HG03025 (cell line): ENCODE data around the gene SERTAD3.
"Not testable (repeated sequence)": the region's sequence is repeated elsewhere in the genome, so short reads cannot be mapped to it uniquely, and the experiment has no call there.

Experiments
- ATAC-seq: cut with Tn5 transposase; IDR thresholded peaks from one replicate; pipeline ENCODE4 v1.9.1; 2021; ENCODE audit warnings: mild to moderate bottlenecking, moderate library complexity; ENCODE audit not compliant: unreplicated experiment, low FRiP score

The SERTAD3 gene

DNA sequence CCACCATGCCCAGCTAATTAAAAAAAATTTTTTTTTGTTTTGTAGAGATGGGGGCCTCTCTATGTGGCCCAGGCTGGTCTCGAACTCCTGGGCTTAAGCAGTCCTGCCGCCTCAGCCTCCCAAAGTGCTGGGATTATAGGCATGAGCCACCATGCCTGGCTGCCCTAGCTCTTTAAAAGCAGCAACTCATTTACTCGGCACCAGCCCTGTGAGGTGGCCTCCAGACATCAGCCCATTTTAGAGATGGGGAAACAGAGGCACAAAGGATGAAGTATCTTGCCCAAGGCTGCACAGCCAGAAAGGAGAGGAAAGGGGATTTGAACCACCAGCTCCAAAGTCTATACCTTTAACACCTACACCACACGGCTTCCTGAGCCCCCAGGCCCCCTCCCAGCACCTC, 31.3 kb downstream of the SERTAD3 start:
- no peak for ATAC-seq

DNA sequence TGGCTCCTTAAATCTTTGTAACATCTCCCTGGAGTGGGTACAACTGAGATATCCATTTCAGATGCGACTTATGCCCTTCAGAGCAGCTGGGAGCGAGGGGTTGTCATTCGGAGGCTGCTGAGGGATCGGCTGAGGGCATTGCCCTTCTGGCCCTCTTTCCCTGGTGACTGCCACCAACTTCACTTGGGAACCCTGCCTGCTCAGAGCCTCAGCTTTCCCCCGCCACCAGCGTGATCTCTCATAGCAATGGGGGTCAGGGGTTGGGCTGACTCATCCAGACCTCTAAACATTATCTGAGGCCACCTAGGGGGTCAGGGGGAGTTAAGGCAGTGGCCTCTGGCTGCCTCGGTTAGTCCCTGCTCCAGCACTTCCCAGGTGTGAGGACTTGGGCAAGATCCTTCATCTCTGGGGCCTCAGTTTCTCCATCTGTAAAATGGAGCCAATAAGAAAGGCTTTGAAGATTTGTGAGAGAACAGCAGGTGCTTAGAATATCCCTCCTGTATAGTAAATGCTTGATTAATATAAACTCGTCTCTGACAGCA, 32.1 kb downstream of the SERTAD3 start:
- no peak for ATAC-seq

DNA sequence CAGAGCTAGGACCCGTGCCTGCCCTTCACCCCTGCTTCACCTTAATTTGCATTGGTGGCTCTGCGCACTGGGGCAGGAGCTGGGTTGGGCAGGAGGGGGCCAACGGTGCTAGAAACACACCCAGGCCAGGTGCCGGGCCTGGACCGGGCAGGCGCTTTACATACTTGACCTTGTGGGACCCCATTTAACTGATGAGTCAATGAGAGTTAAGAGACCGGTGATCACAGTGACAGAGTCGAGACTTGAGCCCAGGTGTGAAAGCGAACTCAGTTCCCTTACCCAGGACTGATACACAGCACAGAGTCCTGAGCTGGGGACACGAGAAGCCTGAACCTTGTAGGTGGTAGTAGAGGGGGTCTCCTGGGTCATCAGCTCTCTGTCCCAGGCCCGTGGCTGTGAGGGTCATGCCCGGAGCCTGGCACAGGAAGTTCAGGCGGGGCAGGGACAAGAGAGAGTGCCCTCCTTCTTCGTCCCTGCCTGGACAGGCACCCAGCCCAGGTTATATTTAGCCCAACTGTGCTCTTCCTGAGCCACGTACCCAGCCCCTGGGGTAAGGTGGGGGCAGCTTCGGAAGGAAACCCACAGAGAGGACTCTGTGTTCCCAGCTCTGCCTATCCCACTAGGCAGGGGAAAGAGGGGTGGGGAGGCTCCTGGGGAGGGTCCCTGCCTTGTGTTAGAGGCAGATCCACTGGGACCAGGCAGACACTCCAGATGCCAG, 32.9 kb downstream of the SERTAD3 start:
- no peak for ATAC-seq

DNA sequence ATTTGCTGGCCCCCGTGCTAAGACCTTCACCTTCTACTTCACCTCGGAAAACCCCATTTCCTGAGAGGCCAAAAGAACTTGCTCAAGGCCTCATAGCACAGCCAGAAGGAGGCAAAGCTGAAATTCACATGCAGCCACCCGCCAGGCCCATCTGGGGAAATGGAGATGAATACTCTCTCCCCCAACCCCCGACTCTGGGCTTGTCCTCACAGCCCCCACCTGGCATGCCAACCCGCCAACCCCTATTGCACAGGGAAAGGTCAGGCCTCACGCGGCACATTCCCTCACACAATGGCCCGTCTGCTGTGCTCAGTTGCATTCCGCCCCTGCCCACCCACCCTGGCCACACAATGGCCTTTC, 34.1 kb downstream of the SERTAD3 start:
- ATAC-seq: no peak

DNA sequence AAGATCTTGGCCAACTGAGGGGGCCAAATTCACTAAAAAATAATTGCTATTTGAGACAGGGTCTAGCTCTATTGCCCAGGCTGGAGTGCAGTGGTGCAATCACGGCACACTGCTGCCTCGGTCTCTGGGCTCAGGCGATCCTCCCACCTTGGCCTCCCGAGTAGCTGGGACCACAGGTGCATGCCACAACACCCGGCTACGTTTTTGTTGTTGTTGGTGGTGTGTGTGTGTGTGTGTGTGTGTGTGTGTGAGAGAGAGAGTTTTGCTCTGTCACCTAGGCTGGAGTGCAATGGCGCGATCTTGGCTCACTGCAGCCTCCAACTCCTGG, 35.6 kb downstream of the SERTAD3 start:
- ATAC-seq: not testable (repeated sequence)

DNA sequence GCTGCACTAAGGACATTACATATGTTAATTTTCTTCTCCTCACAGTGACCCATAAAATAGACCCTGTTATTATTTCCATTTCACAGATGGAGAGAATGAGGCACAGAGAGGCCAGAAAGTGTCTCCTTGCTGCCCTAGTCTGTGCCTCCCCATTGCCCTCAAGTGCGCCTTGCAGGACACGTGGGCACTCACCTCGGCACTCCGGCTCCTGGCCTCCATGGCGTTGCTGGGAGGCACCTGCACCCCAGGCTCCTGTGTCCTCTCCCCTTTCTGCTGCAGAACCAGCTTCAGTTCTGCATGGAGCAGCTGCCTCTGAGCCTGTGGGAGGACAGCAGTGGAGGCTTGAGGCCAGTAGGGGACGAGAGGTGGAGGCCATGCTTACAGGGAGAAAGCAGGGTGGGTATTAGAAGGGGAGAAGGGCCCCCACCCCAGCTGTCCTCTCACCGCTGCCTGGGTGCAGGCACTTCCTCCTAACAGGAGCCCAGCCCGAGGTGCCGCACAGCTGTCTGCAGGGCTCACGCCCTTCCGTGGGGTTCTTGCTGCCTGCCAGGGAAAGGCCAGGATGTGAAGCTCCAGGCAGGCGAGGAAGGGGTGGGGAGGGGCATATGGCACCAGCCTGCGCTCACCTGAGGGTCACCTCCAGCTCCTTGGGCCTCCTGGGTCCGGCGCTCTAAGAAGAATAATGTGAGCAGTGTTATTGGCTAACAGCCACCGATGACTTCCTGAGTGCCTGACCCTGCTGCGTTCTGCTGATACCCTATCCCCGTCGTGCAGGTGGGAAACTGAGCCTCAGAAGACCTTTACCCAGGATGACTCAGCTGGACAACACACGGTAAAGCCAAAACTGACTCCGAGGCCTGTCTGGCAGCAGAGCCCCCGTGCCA, 36.2 kb downstream of the SERTAD3 start:
- ATAC-seq: no peak

DNA sequence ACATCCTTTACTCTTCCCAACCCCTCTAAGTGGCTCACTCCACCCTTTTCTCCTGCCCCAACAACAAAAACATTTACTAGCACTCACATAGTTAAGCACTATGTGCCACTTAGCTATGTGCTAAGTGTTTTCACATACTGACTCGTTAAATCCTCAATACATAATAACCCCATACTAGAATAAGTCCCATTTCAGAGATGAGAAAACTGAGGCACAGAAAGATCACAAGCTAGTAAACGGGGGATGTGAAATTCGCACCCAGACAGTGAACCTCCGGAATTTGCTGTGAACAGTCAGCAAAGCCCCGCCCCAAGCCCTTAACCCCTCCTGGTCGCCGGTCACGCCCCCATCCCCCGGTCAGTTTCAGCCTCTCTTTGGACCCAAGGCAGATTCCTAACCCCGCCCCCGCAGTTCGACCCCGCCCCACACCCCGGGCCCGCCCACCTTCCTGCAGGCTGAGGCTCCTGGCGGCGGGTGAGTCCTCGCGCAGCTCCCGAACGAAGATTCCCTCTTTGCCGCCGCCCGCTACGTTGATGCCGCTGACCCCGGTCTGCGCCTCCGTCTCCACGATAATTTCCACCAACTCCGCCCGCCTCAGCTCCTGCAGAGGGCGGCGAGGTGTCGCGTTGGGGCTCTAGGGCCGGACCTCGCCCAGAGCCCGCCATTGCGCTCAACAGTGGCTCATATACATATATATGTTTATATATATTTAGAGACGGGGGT, 40.7 kb downstream of the SERTAD3 start:
- no peak for ATAC-seq

DNA sequence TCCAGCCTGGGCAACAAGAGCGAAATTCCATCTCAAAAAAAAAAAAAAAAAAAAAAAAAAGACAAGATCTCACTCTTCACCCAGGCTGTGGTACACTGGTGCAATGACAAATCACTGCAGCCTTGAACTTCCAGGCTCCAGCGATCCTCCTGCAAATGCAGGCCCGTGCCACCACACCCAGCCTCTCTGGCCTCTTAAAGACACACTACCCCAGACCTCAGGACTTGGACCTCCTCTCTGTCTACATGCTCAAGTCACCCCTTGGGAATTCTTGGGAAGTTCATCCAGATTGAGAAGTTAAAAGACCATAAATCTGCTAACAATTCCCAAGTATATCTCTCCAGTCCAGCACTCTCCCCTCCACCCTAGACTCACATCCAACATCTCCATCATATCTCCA, 43.6 kb downstream of the SERTAD3 start:
- no peak for ATAC-seq

DNA sequence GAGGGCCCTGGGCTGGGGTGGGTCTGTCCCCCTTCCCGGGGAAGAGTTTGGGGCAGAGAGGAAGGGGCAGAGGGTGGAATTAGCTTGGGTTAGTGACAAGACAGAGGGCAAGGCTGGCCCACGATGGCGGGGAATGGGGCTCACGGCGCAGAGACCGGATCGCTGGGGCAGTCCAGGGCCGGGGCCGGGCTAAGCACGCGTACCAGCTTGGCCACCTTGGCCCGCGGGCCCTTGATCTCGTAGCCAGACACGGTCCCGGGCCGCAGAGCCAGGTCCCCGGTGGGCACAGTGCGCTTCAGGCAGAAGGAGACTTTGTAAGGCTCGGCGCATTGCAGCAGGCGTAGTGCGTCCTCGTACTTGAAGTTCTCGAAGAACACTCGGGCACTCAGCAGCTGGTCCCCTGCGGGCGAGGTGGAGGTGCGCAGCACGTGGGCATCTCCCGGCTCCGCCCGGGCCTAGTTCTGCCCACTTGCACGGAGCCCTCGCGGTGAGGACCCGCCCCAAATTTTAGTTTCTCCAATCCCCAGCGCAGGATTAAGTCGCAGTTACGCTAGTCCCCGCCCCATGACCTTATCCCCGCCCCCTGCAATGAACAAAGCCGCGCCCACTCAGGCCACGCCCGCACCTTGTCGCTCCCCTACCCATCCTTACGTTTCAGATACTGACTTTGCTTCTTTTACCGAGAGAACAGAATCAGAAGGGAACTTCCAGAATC, 45.6 kb downstream of the SERTAD3 start:
- ATAC-seq: no peak

DNA sequence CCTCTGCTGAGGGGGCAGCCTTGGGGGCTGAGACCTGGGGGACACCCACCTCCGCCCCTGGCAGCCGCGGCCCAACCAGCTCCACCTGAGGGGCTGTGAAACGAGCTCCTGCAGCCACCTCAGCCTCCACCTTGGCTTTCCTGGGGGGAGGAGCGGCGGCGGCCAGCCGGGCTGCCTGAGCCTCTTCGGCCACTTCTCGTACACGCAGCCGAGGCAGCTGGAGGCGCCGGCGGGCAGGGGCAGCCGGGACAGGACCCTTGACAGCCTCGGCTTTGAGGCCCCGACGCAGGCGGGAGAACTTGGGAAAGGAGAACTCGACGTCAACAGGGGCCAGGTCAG, 46.6 kb downstream of the SERTAD3 start:
- ATAC-seq: no peak

DNA sequence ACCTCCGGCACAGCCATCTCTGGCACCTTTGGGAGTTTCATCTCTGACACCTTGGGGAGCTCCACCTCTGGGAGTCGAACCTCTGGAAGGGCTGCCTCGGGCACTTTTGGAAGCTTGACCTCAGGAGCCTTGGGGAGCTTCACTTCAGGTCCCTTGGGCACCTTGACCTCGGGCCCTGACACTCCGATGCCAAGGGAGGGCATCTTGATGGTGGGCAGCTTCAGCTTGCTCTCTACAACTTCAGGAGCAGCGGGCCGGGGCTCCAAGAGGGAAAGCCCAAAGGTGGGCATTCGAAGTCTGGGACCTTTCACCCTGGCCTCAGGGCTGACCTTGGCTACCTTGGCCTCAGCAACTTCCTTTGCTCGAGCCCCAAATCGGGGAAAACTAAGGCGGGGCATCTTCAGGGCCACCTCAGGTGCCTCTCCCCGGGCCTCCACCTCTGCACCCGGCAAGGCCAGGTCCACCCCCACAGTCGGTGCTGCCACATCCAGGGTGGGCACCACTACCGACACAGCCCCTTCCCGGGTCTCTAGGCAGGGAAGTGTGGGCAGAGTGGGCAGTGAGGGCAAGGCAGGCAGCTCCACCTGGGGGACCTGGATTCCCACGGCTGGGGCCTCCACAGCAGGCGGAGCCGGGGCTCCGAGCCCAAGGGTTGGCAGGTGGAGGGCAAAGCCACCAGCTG, 47.1 kb downstream of the SERTAD3 start:
- no peak for ATAC-seq

DNA sequence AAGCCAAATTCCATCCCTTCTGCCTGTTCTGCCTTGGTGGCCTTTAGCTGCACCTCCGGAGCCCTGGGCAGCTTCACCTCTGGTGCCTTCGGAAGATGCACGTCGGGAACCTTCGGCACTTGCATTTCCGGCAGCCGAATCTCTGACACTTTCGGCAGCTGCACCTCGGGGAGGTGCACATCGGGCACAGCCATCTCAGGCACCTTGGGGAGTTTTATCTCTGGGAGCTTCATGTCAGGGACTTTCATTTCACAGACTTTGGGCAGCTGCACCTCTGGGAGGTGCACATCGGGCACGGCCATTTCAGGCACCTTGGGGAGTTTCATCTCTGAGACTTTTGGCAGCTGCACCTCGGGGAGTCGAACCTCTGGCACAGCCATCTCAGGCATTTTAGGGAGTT, 48.2 kb downstream of the SERTAD3 start:
- ATAC-seq: no peak

DNA sequence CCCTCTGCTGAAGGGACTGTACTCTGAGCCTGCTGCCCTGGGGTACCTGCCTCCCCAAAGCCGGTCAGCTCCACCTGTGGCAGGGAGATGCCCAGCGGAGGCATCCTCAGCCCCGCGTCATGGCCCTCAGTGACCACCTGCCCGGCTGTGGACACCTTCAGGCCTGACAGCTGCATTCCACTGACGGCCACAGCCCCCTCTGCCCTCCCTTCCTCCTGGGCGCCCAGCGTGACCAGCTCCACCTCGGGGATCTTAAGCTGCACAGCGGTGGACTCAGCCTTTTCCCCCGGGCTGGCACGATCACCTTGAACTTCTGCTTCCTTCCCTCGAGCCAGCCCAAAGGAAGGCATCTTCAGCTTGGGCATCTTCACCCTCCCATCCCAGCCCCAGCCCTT, 49.3 kb downstream of the SERTAD3 start:
- ATAC-seq: no peak

DNA sequence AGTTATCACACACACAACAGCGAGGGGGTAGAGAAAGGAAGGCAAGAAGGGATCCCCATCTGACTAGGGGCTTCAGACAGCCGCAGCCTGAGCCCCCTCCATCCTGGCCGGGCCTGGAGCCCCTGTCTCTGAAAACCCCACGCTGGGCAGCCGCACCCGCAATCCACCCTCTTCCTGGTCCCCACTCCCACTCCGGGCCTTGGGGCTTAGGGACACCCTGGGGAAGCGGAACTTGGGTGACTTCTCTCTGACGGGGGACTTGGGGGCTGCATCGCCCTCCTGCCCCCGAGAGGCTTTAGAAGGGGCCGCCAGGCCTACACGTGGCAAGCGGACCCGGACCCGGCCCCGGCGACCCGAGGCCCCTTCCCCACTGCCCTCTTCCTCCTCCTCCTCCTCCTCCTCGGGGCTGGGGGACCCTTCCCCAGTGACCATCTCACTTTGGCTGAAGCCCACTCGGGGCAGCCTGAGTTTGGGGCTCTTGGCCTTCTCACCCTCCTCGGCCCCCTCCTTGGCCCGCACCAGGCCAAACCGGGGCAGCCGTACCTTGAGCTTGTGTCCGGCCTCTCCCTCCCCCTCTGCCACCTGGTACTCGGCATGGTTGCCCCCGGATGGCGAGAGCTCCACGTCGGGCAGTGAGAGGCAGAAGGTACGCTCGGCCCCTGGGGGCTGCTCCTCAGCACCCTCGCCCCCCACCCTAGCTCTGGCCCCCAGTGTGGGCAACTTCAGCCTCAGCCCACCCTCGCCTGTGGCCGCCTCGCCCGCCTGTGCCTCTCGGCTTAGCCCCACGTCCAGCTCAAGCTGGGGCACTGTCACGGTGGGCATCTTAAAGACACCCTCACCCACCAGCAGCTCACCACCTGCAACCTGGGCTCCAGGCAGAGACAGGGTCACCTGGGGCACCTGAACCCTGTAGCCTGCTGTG, 50.0 kb downstream of the SERTAD3 start:
- no peak for ATAC-seq

DNA sequence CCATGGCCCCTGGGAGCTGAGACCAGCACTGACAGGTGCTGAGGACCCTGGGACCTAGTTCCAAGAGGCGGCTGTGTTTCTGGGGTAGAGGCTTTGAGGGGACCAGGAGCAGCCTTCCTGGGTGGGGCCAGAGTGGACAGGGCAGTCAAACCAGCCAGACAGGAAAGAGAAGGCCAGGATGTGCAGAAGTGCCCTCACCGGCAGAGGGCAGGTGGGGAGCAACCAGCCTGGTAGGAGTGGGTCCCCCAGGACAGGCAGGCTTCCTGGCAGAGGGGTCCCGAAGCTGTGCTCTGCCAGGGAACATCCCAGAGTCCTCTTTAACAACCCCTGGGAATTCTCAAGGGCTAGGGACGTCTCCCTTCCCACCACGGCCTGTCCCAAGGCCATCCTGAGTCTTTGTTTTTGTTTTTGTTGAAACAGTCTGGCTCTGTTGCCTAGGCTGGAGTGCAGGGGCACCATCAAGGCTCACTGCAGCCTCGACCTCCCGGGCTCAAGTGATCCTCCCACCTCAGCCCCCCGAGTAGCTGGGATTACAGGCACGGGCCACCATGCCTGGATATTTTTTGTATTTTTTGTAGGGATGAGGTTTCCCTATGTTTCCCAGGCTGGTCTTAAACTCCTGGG, 51.1 kb downstream of the SERTAD3 start:
- no peak for ATAC-seq

DNA sequence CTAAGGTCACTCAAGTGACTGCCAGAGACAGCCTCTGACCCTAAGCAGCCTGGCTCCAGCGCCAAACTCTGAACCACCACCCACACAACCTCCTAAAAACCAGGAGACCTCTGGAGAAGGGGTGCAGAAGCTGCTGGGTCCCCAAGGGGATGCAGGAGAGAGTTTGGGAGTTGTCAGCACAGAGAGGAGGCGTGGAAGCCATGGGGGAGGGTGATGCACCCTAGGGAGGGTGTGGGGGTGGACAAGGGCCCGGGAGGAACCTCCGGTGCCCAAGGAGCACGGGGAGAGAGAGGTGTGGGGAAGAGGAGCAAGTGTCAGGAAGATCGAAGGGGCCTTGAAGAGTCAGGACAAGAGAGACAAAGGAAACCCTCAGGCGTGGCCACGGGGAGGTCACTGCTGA, 52.0 kb downstream of the SERTAD3 start:
- ATAC-seq: no peak
